Bronchial epithelial cell (primary cell): ENCODE data around the gene ELOVL5. TPM values are rescaled to one million over a fixed set of nuclear protein-coding genes. Genes with fewer than 3 reads are reported as not detected.
A peak's percentile ranks its signal among the peaks of the same experiment; 100 is the strongest.
"Not testable (repeated sequence)": the region's sequence is repeated elsewhere in the genome, so short reads cannot be mapped to it uniquely, and the experiment has no call there.

ENCODE experiments used
- DNase-seq: peaks from one replicate; pipeline ENCODE4 v3.0.0-alpha.2; 2010; ENCODE audit warnings: low read depth
- FAIRE-seq: peaks from 2 replicates; lab custom pipeline; 2011; peaks lifted over from hg19 to GRCh38; lab: Jason Lieb, UNC
- H3K27me3 ChIP-seq: 2 replicates; pipeline ENCODE4 v1.5.1; 2011; ENCODE audit warnings: low read length; ENCODE audit not compliant: control insufficient read depth, insufficient read depth
- H3K36me3 ChIP-seq: 2 replicates; pipeline ENCODE4 v1.5.1; 2011; ENCODE audit warnings: low read length; ENCODE audit not compliant: control insufficient read depth, insufficient read depth
- H3K4me3 ChIP-seq: 2 replicates; pipeline ENCODE4 v1.5.1; 2011; ENCODE audit warnings: mild to moderate bottlenecking, low read depth, low read length, control low read depth
- total RNA-seq: library from RNA; depleted of rRNA; stranded (reverse); fragments of >200 nt; gene quantifications from 2 replicates; pipeline ENCODE4 v1.2.1, GENCODE V29; 2014
- TF ChIP-seq, protein P1 (sequence below): IDR thresholded peaks from 2 replicates; pipeline ENCODE4 v1.5.1; 2011; ENCODE audit warnings: mild to moderate bottlenecking, moderate library complexity, low read length, control low read depth, inconsistent platforms; ENCODE audit not compliant: insufficient read depth, severe bottlenecking

Gene ELOVL5
- total RNA-seq, 1 donor from 2014 or later = 42.1 TPM

GRCh38 chr6:53349209-53349693 is 501 bp upstream of the ELOVL5 start:
- H3K27me3 ChIP-seq = no peaks in the 10 kb centered on the region
- FAIRE-seq (no peak), DNase-seq (no peak)
- H3K36me3 ChIP-seq = peaks cover 2% of the 10 kb centered on the region
- TF ChIP-seq, protein P1, sequence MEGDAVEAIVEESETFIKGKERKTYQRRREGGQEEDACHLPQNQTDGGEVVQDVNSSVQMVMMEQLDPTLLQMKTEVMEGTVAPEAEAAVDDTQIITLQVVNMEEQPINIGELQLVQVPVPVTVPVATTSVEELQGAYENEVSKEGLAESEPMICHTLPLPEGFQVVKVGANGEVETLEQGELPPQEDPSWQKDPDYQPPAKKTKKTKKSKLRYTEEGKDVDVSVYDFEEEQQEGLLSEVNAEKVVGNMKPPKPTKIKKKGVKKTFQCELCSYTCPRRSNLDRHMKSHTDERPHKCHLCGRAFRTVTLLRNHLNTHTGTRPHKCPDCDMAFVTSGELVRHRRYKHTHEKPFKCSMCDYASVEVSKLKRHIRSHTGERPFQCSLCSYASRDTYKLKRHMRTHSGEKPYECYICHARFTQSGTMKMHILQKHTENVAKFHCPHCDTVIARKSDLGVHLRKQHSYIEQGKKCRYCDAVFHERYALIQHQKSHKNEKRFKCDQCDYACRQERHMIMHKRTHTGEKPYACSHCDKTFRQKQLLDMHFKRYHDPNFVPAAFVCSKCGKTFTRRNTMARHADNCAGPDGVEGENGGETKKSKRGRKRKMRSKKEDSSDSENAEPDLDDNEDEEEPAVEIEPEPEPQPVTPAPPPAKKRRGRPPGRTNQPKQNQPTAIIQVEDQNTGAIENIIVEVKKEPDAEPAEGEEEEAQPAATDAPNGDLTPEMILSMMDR = no peak
- peak overlapping the region; percentile 86 for H3K4me3 ChIP-seq

DNA sequence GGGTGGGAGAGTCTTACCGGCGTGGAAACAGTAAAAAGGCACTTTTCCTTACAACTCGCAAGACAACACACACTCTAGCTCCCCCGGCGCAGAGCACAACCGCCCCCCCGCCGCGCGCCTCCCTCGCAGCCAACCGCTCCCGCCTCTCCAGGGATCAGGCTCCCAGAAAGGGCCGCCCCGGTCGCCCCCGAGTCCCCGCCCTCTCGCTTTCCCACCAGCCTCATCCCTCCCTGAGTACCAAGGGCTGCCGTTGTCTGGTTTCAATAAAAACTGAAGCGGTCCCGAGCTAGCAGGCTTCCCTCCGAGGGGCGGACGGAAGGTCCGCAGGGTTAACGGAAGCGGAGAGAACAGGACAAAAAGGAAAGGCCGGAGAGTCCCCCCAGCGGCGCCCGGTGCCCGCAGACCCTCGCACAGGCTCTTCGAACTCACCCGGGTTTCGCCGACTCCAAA is 804 bp downstream of the ELOVL5 start:
- TF ChIP-seq, protein P1 = no peak
- DNase-seq = no peak
- Histone ChIP-seq H3K27me3 (no peaks in the 10 kb centered on the region), H3K4me3 (peak overlapping the region; percentile 86), H3K36me3 (peaks cover 2% of the 10 kb centered on the region)
- no peak for FAIRE-seq

- Histone ChIP-seq H3K27me3 (no peaks in the 10 kb centered on the region), H3K36me3 (peaks cover 2% of the 10 kb centered on the region), H3K4me3 (peak overlapping the region; percentile 86)
- TF ChIP-seq, protein P1 = no peak
- peak; percentile 47 for DNase-seq
- FAIRE-seq = no peak
Measured at GRCh38 chr6:53347250-53347920, 1.4 kb downstream of the ELOVL5 start.

- H3K4me3 ChIP-seq, H3K27me3 ChIP-seq, DNase-seq, H3K36me3 ChIP-seq, FAIRE-seq: not testable (repeated sequence)
Measured at GRCh38 chr6:53346049-53346448, 2.7 kb downstream of the ELOVL5 start.

DNA sequence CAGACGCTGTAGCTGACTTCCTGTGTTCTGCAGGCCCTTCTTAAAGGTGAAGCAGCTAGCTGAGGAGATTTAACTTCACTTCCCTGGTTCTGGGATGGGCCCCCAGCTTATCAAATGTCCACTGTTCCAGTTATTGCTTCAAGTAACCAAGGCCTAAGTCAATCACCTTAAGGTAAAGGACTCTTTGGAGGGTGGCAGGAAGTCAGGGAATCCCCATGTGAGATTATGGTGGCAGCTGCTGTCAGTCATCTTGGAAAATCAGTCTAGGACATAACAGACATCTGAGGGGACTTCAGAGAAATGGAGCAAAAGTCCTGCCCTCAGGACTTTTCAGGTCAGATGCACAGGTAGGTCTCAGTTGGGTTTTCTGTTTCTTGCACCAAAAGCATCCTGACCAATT is 3.8 kb downstream of the ELOVL5 start:
- Histone ChIP-seq H3K27me3 (no peaks in the 10 kb centered on the region), H3K36me3 (peaks cover 2% of the 10 kb centered on the region), H3K4me3 (no peak overlapping the region)
- FAIRE-seq (no peak), DNase-seq (no peak)
- TF ChIP-seq, protein P1 = no peak

GRCh38 chr6:53343092-53343491 is 5.7 kb downstream of the ELOVL5 start:
- Histone ChIP-seq H3K4me3 (no peak overlapping the region), H3K27me3 (no peaks in the 10 kb centered on the region), H3K36me3 (peaks cover 2% of the 10 kb centered on the region)
- no peak for DNase-seq
- FAIRE-seq = no peak
- TF ChIP-seq, protein P1 = no peak
